GM19238 (cell line): ENCODE data around the gene EML6.
"Not testable (repeated sequence)": the region's sequence is repeated elsewhere in the genome, so short reads cannot be mapped to it uniquely, and the experiment has no call there.

Experiments
- DNase-seq: peaks from one replicate; pipeline ENCODE4 v3.0.0; 2011; ENCODE audit warnings: low spot score; ENCODE audit not compliant: insufficient read length

EML6 gene

GRCh38 chr2:54841500-54841899, 118.0 kb downstream of the EML6 start:
- DNase-seq, result not testable (repeated sequence)

- no peak for DNase-seq
Observed at GRCh38 chr2:54845094-54845493, 121.6 kb downstream of the EML6 start.

GRCh38 chr2:54845514-54845913, 122.1 kb downstream of the EML6 start:
- no peak for DNase-seq

- no peak for DNase-seq
Observed at GRCh38 chr2:54850171-54851122, 127.0 kb downstream of the EML6 start.

GRCh38 chr2:54853616-54854310, 130.3 kb downstream of the EML6 start:
- no peak for DNase-seq

GRCh38 chr2:54855434-54855833, 132.0 kb downstream of the EML6 start:
- DNase-seq, result no peak

DNA sequence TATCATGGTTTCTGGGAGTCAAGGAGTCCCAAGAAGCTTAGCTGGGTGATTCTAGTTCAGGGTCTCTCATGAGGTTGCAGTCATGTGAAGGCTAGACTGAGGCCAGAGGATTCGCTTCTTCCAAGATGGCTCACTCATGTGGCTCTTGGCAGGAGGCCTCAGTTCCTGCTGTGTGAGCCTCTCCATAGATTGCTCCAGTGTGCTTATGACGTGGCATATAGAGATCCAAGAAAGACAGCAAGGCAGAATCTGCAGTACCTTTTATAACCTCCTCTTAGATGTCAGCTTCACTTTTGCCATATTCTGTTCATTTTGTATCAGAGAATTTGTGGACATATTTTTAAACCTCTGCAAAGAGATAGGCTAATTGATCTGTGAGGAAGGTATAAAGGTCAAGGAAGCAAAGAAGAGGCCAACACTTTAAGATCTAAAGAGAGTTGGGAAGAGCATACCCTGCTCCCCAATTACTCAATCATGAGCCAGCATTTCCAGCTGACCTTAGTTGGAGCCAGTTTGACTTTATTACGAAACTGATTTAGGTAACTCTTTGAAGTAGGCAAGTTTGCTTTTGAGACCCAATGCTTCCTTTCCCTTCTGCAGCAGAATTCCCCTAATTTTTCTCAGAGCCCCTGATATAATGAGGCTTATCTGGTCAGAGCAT, 134.7 kb downstream of the EML6 start:
- DNase-seq, result no peak

DNA sequence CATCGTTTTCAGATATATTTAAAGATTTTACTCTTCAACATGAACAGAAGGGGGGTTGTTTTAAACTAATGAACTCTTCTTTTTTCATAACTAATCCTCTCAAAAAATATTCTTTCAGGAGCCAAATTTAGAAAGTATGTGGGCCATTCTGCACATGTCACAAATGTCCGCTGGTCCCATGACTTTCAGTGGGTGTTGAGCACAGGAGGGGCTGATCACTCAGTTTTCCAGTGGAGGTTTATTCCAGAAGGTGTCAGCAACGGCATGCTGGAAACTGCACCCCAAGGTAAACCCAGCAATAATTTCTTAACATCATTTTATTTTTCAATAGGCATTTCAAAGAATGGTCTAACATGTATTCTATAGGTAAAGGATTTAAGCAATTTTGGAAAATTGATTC, 136.0 kb downstream of the EML6 start:
- no peak for DNase-seq

- DNase-seq, result no peak
Observed at GRCh38 chr2:54859997-54860701, 136.7 kb downstream of the EML6 start.

GRCh38 chr2:54862229-54862628, 138.8 kb downstream of the EML6 start:
- DNase-seq, result no peak

GRCh38 chr2:54862742-54863141, 139.3 kb downstream of the EML6 start:
- no peak for DNase-seq

DNA sequence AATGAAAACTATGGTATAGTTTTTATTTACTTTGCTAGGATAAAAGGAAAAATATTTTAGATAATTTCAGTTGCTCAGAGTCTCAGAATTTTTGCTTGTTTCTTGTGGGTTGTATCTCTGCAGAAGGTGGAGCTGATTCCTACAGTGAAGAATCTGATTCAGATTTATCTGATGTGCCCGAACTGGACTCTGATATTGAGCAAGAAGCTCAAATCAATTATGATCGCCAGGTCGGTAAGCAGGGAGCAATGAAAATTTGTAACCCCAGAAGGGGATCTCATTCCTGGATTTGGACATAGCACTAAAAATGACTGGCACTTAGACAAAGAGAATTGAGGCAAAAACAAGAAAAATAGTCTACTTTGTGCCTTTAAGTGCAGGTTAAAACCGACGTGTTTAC, 140.2 kb downstream of the EML6 start:
- no peak for DNase-seq

GRCh38 chr2:54864096-54864495, 140.6 kb downstream of the EML6 start:
- no peak for DNase-seq

DNA sequence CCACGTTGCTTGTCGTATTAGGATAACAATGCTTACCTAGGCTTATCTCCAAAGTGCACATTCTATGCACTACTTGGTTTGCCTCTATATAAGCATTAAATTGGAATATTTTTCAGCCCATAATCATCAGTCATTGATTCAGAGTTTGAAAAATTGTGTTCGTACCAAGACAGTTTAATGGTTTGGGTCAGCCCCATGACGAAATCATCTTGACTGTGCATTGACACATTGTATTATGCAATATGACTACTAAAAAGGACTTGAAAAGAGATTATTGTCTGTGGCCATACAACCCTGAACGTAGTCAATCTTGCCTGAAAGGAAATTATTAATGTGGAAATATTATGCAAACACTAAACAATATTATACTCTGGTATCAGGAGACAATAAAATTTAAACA, 141.3 kb downstream of the EML6 start:
- no peak for DNase-seq

GRCh38 chr2:54866179-54866578, 142.7 kb downstream of the EML6 start:
- no peak for DNase-seq

DNA sequence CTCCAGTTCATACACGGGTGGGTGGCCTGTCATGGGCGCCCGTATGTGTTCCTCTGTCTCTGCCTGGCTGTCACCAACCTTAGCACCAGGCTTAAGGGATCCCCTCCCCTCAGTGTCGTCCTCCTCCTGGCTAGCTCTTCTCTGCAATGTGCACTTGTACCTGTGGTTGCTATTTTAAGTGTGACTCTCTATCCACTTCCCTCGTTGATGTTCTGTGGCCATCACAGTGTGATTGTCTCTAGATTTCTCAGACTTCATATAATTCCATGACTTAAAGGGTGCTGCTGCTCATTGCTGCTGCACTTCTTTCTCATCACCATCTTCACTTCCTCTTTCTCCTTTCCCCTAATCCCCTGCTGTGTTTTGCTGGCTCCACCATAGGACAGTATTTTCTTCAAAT, 143.4 kb downstream of the EML6 start:
- DNase-seq, result peak; percentile 8

GRCh38 chr2:54867457-54867856, 144.0 kb downstream of the EML6 start:
- DNase-seq, result no peak

- no peak for DNase-seq
Observed at GRCh38 chr2:54871457-54872107, 148.1 kb downstream of the EML6 start.

GRCh38 chr2:54872780-54873179, 149.3 kb downstream of the EML6 start:
- no peak for DNase-seq

DNA sequence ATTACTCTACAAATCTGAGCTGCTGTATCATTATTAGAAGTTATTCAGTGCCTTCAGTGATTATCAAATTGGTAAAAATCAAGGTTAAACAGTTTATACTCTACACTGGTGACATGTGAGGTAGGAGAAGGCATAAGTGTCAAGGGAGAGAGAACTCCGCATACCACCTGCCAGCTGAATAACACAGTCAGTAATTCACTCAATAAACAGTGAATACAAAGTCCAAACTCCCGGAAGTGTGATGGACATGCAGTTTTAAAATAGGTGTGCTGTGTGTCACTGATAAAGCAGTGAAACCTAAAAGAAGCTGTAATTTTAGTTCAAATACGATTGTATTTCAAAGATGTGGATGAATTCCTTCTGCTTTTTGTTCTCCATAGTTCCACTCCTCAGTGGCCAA, 149.8 kb downstream of the EML6 start:
- not testable (repeated sequence) for DNase-seq

DNA sequence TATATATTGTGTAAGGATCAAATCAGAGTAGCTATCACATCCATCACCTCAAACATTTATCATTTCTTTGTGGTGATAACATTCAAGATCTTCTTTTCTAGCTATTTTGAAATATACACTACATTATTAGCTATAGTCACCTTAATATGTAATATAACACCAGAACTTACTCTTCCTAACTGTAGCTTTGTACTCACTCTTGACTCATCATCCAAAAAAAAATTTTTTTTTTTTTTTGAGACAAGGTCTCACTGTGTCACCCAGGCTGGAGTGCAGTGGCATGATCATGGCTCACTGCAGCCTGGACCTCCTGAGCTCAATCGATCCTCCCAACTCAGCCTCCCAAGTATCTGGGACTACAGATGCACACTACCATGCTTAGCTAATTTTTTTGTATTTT, 153.3 kb downstream of the EML6 start:
- DNase-seq, result no peak
